GM10266 (cell line): ENCODE measurements around the gene PDGFD.

ENCODE experiments used
- DNase-seq: peaks from one replicate; pipeline ENCODE4 v3.0.0; 2012; ENCODE audit errors: extremely low spot score
- CTCF ChIP-seq: IDR thresholded peaks from 2 replicates; pipeline ENCODE4 v1.5.1; 2012; ENCODE audit warnings: mild to moderate bottlenecking, low read depth; ENCODE audit not compliant: control insufficient read depth, insufficient read depth; ENCODE audit errors: missing control alignments

Gene PDGFD

GRCh38 chr11:104113541-104113940 lies 50.4 kb downstream of the PDGFD start:
- TF ChIP-seq CTCF = no peak
- DNase-seq = no peak

- no peak for TF ChIP-seq CTCF
- DNase-seq = no peak
Observed at GRCh38 chr11:104106136-104106754, 57.7 kb downstream of the PDGFD start.

DNA sequence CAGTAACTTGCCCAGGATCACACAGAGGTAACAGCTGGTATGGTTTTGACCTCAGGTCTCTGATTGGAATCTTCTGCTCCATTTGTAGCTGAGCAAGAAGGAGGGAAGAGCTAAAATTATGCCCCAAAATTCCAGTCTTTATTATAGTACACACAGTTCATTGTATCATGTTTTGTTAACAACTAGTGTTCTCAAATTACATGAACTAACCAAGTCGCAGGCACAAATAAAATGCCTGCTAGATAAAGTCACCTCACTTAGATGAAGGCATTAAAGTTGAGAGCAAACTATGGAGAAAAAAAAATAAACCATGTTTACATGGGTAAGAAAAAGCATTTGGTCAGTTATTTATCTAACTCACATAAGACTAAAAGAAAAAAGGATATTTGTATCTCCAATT lies 58.8 kb downstream of the PDGFD start:
- no peak for DNase-seq
- no peak for TF ChIP-seq CTCF

- no peak for DNase-seq
- no peak for TF ChIP-seq CTCF
Observed at GRCh38 chr11:104104664-104105063, 59.3 kb downstream of the PDGFD start.

- TF ChIP-seq CTCF = no peak
Observed at GRCh38 chr11:104104201-104104600, 59.7 kb downstream of the PDGFD start.

GRCh38 chr11:104098555-104098954 lies 65.4 kb downstream of the PDGFD start:
- no peak for TF ChIP-seq CTCF
- no peak for DNase-seq

More at GRCh38 chr11:104104201-104104600, 59.7 kb downstream of the PDGFD start:
- no peak for DNase-seq

- no peak for DNase-seq
Observed at GRCh38 chr11:104098132-104098531, 65.8 kb downstream of the PDGFD start.

More at GRCh38 chr11:104098132-104098531, 65.8 kb downstream of the PDGFD start:
- TF ChIP-seq CTCF = no peak
